Stimulated activated naive CD4-positive, alpha-beta T cell (primary cell): ENCODE results near the gene SNORC.

Experiments used
- DNase-seq, 6 experiments: peaks; one replicate each; lab custom pipeline; 2025; lab: John Stamatoyannopoulos, UW

Gene SNORC

GRCh38 chr2:232882505-232883115, 12.5 kb downstream of the SNORC start:
- no peak for DNase-seq

GRCh38 chr2:232883116-232883721, 13.2 kb downstream of the SNORC start:
- no peak for DNase-seq

- DNase-seq, result no peak
Observed at GRCh38 chr2:232884001-232884421, 13.9 kb downstream of the SNORC start.

GRCh38 chr2:232884549-232885263, 14.6 kb downstream of the SNORC start:
- DNase-seq, result no peak

- DNase-seq, result no peak
Observed at GRCh38 chr2:232885264-232885961, 15.3 kb downstream of the SNORC start.

GRCh38 chr2:232886176-232886575, 16.1 kb downstream of the SNORC start:
- no peak for DNase-seq

- no peak for DNase-seq
Observed at GRCh38 chr2:232886632-232887031, 16.6 kb downstream of the SNORC start.

GRCh38 chr2:232887171-232887850, 17.2 kb downstream of the SNORC start:
- DNase-seq, result no peak

- DNase-seq, result no peak
Observed at GRCh38 chr2:232888099-232888836, 18.2 kb downstream of the SNORC start.

- DNase-seq, result no peak
Observed at GRCh38 chr2:232888839-232889529, 18.9 kb downstream of the SNORC start.

- DNase-seq, result no peak
Observed at GRCh38 chr2:232889876-232890401, 19.9 kb downstream of the SNORC start.

- no peak for DNase-seq
Observed at GRCh38 chr2:232890536-232890895, 20.5 kb downstream of the SNORC start.

- no peak for DNase-seq
Observed at GRCh38 chr2:232890896-232891601, 21.0 kb downstream of the SNORC start.

GRCh38 chr2:232891621-232892071, 21.6 kb downstream of the SNORC start:
- DNase-seq, result no peak

GRCh38 chr2:232892221-232892620, 22.2 kb downstream of the SNORC start:
- DNase-seq, result no peak

- no peak for DNase-seq
Observed at GRCh38 chr2:232892843-232893242, 22.8 kb downstream of the SNORC start.

- DNase-seq, result no peak
Observed at GRCh38 chr2:232893834-232894233, 23.8 kb downstream of the SNORC start.

- DNase-seq, result no peak
Observed at GRCh38 chr2:232894251-232894650, 24.2 kb downstream of the SNORC start.

- DNase-seq, result no peak
Observed at GRCh38 chr2:232894746-232895145, 24.7 kb downstream of the SNORC start.

- no peak for DNase-seq
Observed at GRCh38 chr2:232896111-232896510, 26.0 kb downstream of the SNORC start.
